Islet of Langerhans (tissue), 1 donor: ENCODE data around the gene CST3.

ENCODE experiments used
- FAIRE-seq: peaks from one replicate; lab custom pipeline; 2011; peaks lifted over from hg19 to GRCh38; lab: Jason Lieb, UNC

Gene CST3

GRCh38 chr20:23598481-23598880, 39.3 kb downstream of the CST3 start:
- no peak for FAIRE-seq

GRCh38 chr20:23596579-23597250, 41.0 kb downstream of the CST3 start:
- no peak for FAIRE-seq

GRCh38 chr20:23595941-23596340, 41.8 kb downstream of the CST3 start:
- FAIRE-seq = no peak

GRCh38 chr20:23588434-23589403, 49.0 kb downstream of the CST3 start:
- no peak for FAIRE-seq

- no peak for FAIRE-seq
Measured at GRCh38 chr20:23587631-23588030, 50.1 kb downstream of the CST3 start.

GRCh38 chr20:23586735-23587525, 50.8 kb downstream of the CST3 start:
- FAIRE-seq = no peak

GRCh38 chr20:23585808-23586734, 51.7 kb downstream of the CST3 start:
- no peak for FAIRE-seq

GRCh38 chr20:23585449-23585807, 52.3 kb downstream of the CST3 start:
- no peak for FAIRE-seq

- no peak for FAIRE-seq
Measured at GRCh38 chr20:23584434-23585199, 53.1 kb downstream of the CST3 start.
